CD4-positive, alpha-beta T cell (primary cell): ENCODE measurements around the gene TMED7. TPM values are rescaled to one million over a fixed set of nuclear protein-coding genes. Genes with fewer than 3 reads are reported as not detected.

Experiments
- ATAC-seq: fragments of 200-7000 bp; cut with Tn5 transposase; one replicate; pipeline ENCODE4 v1.10.0; 2022; ENCODE audit warnings: mild to moderate bottlenecking; ENCODE audit not compliant: poor library complexity
- CTCF ChIA-PET: fragments of 350-600 bp; sonication (Branson Sonifier 250); formaldehyde crosslinking; loops from one replicate; lab custom pipeline; 2021; ENCODE audit warnings: antibody characterized with exemption, inconsistent platforms; lab: Charles Lee
- POLR2A ChIA-PET: fragments of 350-600 bp; sonication (Branson Sonifier 250); formaldehyde crosslinking; loops from one replicate; lab custom pipeline; 2021; ENCODE audit warnings: antibody characterized with exemption, inconsistent platforms; lab: Charles Lee
- DNase-seq, 14 experiments: peaks; one replicate each; pipeline ENCODE4 v3.0.0-alpha.2; 2013 to 2020; ENCODE audit warnings: mixed read lengths in 2 of 14
- H3K27ac ChIP-seq, 2 donors: one replicate each; pipeline versions ENCODE4 v1.5.1 to v1.7.0; 2013; ENCODE audit warnings: low read length in 2 of 2, low read depth in 1 of 2, mild to moderate bottlenecking in 1 of 2
- H3K27me3 ChIP-seq, 2 experiments: 1 replicate in 1 of 2; 2 replicates in 1 of 2; pipeline versions ENCODE4 v1.6.1 to v1.7.0; 2013; ENCODE audit warnings: low read length in 2 of 2, control low read depth in 1 of 2, mild to moderate bottlenecking in 1 of 2, moderate library complexity in 1 of 2; ENCODE audit not compliant: insufficient read depth in 2 of 2, control insufficient read depth in 1 of 2
- H3K36me3 ChIP-seq: one replicate; pipeline ENCODE4 v1.6.1; 2013; ENCODE audit warnings: low read length, control low read depth; ENCODE audit not compliant: insufficient read depth
- H3K4me1 ChIP-seq: one replicate; pipeline ENCODE4 v1.6.1; 2013; ENCODE audit warnings: low read length, control low read depth; ENCODE audit not compliant: insufficient read depth
- H3K4me3 ChIP-seq: one replicate; pipeline ENCODE4 v1.5.1; 2013; ENCODE audit warnings: mild to moderate bottlenecking, low read length, moderate library complexity
- H3K9me3 ChIP-seq, 2 experiments: 1 replicate in 1 of 2; 2 replicates in 1 of 2; pipeline versions ENCODE4 v1.6.1 to v1.7.0; 2013; ENCODE audit warnings: low read length in 2 of 2, mild to moderate bottlenecking in 2 of 2, control low read depth in 1 of 2, moderate library complexity in 1 of 2; ENCODE audit not compliant: control insufficient read depth in 1 of 2, insufficient read depth in 1 of 2
- H3K27ac Mint-ChIP-seq: one replicate; pipeline ENCODE4 v1.8.0; 2020; ENCODE audit warnings: mixed read lengths
- H3K27me3 Mint-ChIP-seq: one replicate; pipeline ENCODE4 v1.8.0; 2021; ENCODE audit warnings: mixed read lengths
- H3K36me3 Mint-ChIP-seq: one replicate; pipeline ENCODE4 v1.8.0; 2021; ENCODE audit warnings: low read depth, mixed read lengths
- H3K4me1 Mint-ChIP-seq: one replicate; pipeline ENCODE4 v1.8.0; 2021; ENCODE audit warnings: low read depth, mixed read lengths
- H3K4me3 Mint-ChIP-seq: one replicate; pipeline ENCODE4 v1.8.0; 2020; ENCODE audit warnings: mild to moderate bottlenecking, mixed read lengths
- H3K9me3 Mint-ChIP-seq: one replicate; pipeline ENCODE4 v1.8.0; 2020; ENCODE audit warnings: mixed read lengths
- intact Hi-C, 2 experiments: fragments of 100-400 bp; cut with DNase I in 1 of 2; cut with micrococcal nuclease in 1 of 2; formaldehyde crosslinking; loops; one replicate each; pipeline versions ENCODE4 v1.15.1 to v1.9.0; 2023 to 2025; cut with DNase I, micrococcal nuclease
- total RNA-seq, 174 experiments: library from RNA in 2 of 174; stranded (reverse) in 2 of 174; gene quantifications; one replicate each; pipeline ENCODE4 v1.2.3 and lab custom pipeline; 2021 to 2026
- TF ChIP-seq, protein P1 (sequence below): fragments of 200-600 bp; IDR thresholded peaks from one replicate; pipeline ENCODE4 v1.8.0; 2022; ENCODE audit warnings: antibody characterized with exemption, mild to moderate bottlenecking

Gene TMED7
- total RNA-seq, 2 experiments from 2014 or later, result 50.4 to 56.7 TPM

DNA sequence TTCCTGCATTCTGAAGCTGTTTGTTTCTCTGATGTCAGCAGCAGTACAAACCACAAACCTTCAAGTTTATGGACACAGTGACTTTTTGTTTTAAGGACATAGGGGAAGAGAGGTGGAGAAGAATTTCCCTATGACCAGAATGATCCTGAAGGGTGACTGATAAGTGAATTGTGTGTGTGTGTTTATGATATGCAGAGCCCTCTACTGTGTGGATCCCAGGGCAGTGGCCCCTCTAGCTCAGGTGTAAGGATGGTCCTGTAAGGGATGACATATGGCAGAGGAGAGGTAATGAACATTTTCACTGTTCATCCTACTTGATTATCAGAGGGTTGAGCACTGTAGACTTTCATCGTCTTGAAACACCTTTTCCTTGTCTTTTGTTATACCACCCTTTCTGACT lies 30.6 kb upstream of the TMED7 start:
- intact Hi-C loops, result no loop called here
- Histone ChIP-seq H3K4me1 (no peaks in the 10 kb centered on the region), H3K9me3 (no peaks in the 10 kb centered on the region), H3K4me3 (no peak overlapping the region), H3K27me3 (peaks cover 0 to 7% of the 10 kb centered on the region in 2 experiments), H3K36me3 (no peaks in the 10 kb centered on the region), H3K27ac (no peak overlapping the region)
- Mint-ChIP-seq H3K4me3 (no peak overlapping the region), H3K27ac (no peak overlapping the region), H3K4me1 (no peaks in the 10 kb centered on the region), H3K36me3 (no peaks in the 10 kb centered on the region), H3K9me3 (peaks cover 2% of the 10 kb centered on the region), H3K27me3 (peaks cover 30% of the 10 kb centered on the region)
- no peak for DNase-seq
- ChIA-PET CTCF (no interaction called here), POLR2A (no interaction called here)
- TF ChIP-seq, protein P1, sequence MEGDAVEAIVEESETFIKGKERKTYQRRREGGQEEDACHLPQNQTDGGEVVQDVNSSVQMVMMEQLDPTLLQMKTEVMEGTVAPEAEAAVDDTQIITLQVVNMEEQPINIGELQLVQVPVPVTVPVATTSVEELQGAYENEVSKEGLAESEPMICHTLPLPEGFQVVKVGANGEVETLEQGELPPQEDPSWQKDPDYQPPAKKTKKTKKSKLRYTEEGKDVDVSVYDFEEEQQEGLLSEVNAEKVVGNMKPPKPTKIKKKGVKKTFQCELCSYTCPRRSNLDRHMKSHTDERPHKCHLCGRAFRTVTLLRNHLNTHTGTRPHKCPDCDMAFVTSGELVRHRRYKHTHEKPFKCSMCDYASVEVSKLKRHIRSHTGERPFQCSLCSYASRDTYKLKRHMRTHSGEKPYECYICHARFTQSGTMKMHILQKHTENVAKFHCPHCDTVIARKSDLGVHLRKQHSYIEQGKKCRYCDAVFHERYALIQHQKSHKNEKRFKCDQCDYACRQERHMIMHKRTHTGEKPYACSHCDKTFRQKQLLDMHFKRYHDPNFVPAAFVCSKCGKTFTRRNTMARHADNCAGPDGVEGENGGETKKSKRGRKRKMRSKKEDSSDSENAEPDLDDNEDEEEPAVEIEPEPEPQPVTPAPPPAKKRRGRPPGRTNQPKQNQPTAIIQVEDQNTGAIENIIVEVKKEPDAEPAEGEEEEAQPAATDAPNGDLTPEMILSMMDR, result no peak
- ATAC-seq, result no peak

DNA sequence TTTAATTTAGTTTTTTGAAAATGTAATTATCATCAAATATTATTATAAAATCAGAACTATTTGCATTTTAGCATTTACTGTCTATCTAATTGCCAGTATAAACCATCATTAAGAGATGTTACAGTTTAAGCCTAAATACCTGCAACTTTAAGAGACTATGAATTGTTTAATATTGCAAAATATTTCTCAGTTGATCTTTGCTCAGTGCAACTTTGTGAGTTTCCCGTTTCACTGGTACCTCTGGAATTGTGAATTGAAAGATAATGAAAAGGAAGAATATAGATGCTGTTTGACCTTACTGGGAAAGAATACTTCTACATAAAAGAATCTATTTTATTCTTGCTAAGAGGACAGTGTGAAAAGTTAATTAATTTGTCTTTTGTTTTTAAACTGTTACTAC lies 30.2 kb upstream of the TMED7 start:
- Mint-ChIP-seq H3K4me3 (no peak overlapping the region), H3K27ac (no peak overlapping the region), H3K27me3 (peaks cover 25% of the 10 kb centered on the region), H3K36me3 (no peaks in the 10 kb centered on the region), H3K4me1 (no peaks in the 10 kb centered on the region), H3K9me3 (peaks cover 2% of the 10 kb centered on the region)
- Histone ChIP-seq H3K9me3 (no peaks in the 10 kb centered on the region), H3K27me3 (peaks cover 0 to 2% of the 10 kb centered on the region in 2 experiments), H3K36me3 (no peaks in the 10 kb centered on the region), H3K4me3 (no peak overlapping the region), H3K27ac (no peak overlapping the region), H3K4me1 (no peaks in the 10 kb centered on the region)
- TF ChIP-seq, protein P1, result no peak
- DNase-seq (no peak), ATAC-seq (no peak)
- CTCF ChIA-PET, result no interaction called here
- intact Hi-C loops, result no loop called here
- POLR2A ChIA-PET, result no interaction called here

DNA sequence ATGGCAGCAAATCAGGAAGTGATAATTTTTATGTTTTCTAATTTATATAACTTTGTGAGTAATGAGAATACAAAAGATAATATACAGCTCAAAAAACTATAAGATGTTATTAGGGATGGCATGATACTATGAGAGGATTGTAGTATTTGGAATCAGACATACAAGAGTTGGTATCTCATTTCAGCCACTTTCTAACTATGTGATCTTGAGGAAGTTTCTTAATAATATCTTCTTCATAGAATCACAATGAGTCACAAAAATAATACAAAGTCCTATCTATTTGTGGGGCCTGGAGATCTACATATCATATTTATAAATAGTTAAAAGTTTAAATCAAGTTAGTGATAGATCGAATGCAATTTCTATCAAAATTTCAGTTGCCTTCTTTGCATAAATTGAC lies 23.7 kb upstream of the TMED7 start:
- Histone ChIP-seq H3K4me1 (no peaks in the 10 kb centered on the region), H3K36me3 (no peaks in the 10 kb centered on the region), H3K9me3 (no peaks in the 10 kb centered on the region), H3K27me3 (peaks cover 0 to 4% of the 10 kb centered on the region in 2 experiments), H3K4me3 (no peak overlapping the region), H3K27ac (no peak overlapping the region)
- CTCF ChIA-PET, result no interaction called here
- Mint-ChIP-seq H3K27ac (no peak overlapping the region), H3K4me1 (no peaks in the 10 kb centered on the region), H3K9me3 (no peaks in the 10 kb centered on the region), H3K27me3 (peaks cover 17% of the 10 kb centered on the region), H3K4me3 (no peak overlapping the region), H3K36me3 (no peaks in the 10 kb centered on the region)
- intact Hi-C loops, result no loop called here
- TF ChIP-seq, protein P1, result no peak
- no peak for DNase-seq
- POLR2A ChIA-PET, result no interaction called here
- no peak for ATAC-seq
